A549 (cell line): ENCODE measurements around the gene LIMD2.

Experiments used
- BCL3 ChIP-seq: fragments of >200 bp; sonication (Bioruptor Twin); formaldehyde crosslinking; IDR thresholded peaks from 3 replicates; pipeline ENCODE4 v1.6.1; 2016
- CBX8 ChIP-seq: fragments of 200-600 bp; sonication (generic); IDR thresholded peaks from 2 replicates; pipeline ENCODE4 v1.6.1; 2016
- CTCF ChIP-seq: fragments of >200 bp; sonication (Bioruptor Twin); formaldehyde crosslinking; IDR thresholded peaks from 3 replicates; pipeline ENCODE4 v1.5.1; 2016
- EHF ChIP-seq: fragments of 250-450 bp; sonication (Bioruptor Pico); IDR thresholded peaks from 2 replicates; pipeline ENCODE4 v1.5.0; 2020; ENCODE audit warnings: mild to moderate bottlenecking
- EP300 ChIP-seq, 2 experiments: fragments of >200 bp; sonication (Bioruptor Twin); formaldehyde crosslinking; IDR thresholded peaks; 2 replicates in 1 of 2; 3 replicates in 1 of 2; pipeline ENCODE4 v1.6.1; 2016 to 2017
- PHF8 ChIP-seq: fragments of 200-600 bp; sonication (generic); IDR thresholded peaks from 2 replicates; pipeline ENCODE4 v1.6.1; 2016; ENCODE audit warnings: low read depth, mild to moderate bottlenecking, antibody characterized with exemption, moderate library complexity, borderline replicate concordance
- POLR2A ChIP-seq: IDR thresholded peaks from 2 replicates; pipeline ENCODE4 v1.6.1; 2012; ENCODE audit warnings: mild to moderate bottlenecking, low read length
- SMC3 ChIP-seq: fragments of >200 bp; sonication (Bioruptor Twin); formaldehyde crosslinking; IDR thresholded peaks from 3 replicates; pipeline ENCODE4 v1.6.1; 2018; ENCODE audit warnings: inconsistent platforms
- ZC3H11A ChIP-seq: fragments of 450-650 bp; IDR thresholded peaks from 2 replicates; pipeline ENCODE4 v1.6.1; 2014; ENCODE audit warnings: antibody characterized with exemption, mild to moderate bottlenecking

- TF ChIP-seq CBX8 (no peak), EHF (CRISPR knock-in tag) (no peak), CTCF (no peak), BCL3 (no peak), PHF8 (no peak), POLR2A (no peak), SMC3 (no peak), EP300 (IDR thresholded peaks at IDR 0.05) (no peak), ZC3H11A (no peak)
These were observed 35.8 kb upstream of the LIMD2 start for GRCh38 chr17:63735691-63736090.
